GM19023 (cell line): ENCODE data around the gene COL6A3.
"Not testable (repeated sequence)": the region's sequence is repeated elsewhere in the genome, so short reads cannot be mapped to it uniquely, and the experiment has no call there.

ENCODE experiments used
- ATAC-seq: cut with Tn5 transposase; IDR thresholded peaks from one replicate; pipeline ENCODE4 v1.9.1; 2021; ENCODE audit warnings: mild to moderate bottlenecking, moderate library complexity; ENCODE audit not compliant: unreplicated experiment

COL6A3 gene

DNA sequence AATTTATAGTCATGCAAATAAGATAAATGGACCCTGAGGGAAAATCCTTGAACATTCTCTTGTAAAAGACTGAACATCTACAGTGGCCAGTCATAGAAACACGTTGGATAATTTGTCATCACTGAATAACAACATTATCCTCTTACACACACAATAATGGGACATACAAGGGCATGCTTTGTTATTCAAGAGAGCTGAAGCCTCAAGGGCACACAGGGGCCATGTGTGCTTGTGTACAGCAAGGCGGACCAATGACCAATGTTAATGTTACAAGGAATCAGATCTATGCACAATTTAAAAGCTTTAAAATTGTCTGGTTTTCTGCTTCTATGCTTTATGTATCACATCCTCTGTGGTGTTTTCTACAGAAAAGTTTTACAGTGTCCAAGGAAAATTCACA is 23.7 kb downstream of the COL6A3 start:
- ATAC-seq = no peak

DNA sequence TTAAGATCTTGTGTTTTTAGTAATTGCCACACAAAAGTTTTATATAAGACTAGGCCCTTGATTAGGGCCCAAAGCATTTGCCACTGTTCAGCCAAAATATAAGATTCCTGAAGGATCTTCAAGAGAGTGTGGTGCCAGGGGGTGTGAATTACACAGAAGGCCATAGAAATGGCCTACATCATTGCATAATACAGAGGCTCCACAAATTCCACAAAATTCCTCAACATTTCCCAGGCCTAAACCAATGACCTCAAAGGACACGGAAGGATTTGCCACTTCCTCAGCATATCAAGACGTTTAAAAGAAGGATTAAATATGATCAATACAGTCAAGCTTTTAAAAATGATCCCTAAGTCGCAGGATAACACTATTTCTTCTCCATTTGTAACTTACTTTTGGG is 24.1 kb downstream of the COL6A3 start:
- no peak for ATAC-seq

GRCh38 chr2:237388036-237388435 is 25.9 kb downstream of the COL6A3 start:
- ATAC-seq = no peak

GRCh38 chr2:237384672-237385020 is 29.3 kb downstream of the COL6A3 start:
- no peak for ATAC-seq

- no peak for ATAC-seq
Measured at GRCh38 chr2:237383991-237384671, 29.8 kb downstream of the COL6A3 start.

- no peak for ATAC-seq
Measured at GRCh38 chr2:237380768-237381167, 33.2 kb downstream of the COL6A3 start.

- no peak for ATAC-seq
Measured at GRCh38 chr2:237379636-237380035, 34.3 kb downstream of the COL6A3 start.

DNA sequence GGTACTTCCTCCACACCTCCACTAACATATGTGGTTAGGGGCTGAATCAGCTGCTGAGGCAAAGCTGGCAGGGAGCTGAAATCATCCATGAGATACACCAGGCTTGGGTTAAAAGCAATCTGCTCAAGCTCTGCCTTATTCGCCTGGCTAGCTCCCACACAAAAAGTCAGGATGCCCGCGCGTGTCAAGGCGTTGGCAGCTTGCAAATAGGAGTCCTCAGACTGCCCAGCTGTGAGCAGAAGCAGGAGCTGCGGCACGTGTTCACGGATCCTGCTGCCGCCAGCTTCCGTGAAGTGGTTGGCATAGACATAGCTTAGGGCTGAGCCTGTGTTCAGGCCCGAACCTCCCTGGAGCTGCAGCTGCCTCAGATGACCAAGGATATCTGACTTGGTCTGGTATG is 35.3 kb downstream of the COL6A3 start:
- ATAC-seq = no peak

DNA sequence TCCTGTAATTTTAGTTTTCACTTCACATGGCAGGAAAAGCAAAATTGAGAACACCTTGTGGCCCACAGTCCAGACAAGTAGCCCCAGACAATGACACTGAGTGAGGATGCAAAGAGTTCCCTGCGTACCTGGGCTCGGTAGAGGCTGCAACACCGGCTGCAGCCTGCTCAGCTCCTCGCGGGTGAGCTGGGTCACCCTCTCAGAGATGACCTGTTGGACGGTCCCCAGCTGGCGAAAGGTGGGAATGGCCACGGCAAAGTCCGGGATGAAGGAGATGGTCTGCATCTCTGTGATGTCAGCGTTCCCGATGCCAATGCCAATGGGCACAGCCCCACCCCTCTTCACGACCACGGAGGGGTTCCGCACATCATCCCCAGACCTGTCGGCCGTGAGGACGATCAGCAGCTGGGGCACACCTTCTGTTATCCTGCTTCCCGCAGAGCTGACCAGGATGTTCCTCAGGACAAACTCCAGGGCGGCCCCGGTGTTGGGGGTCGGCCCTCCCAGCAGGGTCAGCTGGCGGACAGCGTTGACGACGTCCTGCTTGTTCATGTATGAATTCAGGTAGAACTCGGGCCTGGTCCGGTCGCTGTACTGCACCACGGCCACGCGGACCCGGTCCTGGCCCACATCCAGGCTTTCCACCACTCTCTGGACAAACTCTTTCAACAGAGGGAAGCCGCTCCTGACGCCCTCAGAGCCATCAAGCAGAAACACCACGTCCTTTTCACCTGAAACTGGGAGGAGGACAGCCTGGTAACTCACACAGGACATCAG is 39.5 kb downstream of the COL6A3 start:
- no peak for ATAC-seq

DNA sequence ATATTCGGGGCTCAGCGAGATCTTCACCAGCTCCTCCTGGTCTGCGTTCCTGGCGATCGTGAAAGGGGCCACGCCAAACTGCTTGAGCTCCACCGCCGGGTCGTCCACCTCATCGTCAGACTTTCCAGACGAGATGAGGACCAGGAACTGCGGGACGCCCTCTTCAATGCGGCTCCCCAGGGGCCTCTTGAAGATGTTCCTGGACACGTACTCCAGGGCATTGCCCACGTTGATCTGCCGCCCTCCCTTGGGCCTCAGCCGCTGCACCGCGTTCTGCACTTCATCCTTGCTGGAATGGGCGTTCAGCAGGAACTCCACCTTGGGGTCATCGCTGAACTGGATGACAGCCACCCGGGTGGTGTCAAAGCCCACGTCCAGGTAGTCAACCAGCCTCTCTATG is 42.1 kb downstream of the COL6A3 start:
- ATAC-seq = no peak

DNA sequence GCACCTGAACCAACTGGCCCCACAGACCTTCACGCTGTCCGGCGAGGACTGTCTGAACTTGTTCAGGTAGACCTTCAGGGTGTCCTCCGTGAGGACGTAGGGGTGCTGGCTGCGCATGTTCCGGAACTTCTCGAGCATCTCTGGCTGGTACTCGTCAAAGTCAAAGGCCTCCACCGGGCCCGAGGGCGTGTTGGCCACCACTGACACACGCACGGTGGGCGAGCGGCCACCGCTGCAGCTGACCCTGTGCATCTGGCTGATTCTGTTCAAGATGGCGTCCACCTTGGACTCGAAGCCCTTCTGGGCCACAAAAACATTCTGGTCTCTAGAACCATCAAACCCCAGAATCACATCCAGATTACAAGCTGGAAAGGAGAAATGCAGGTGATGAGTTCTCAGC is 48.3 kb downstream of the COL6A3 start:
- ATAC-seq = no peak

DNA sequence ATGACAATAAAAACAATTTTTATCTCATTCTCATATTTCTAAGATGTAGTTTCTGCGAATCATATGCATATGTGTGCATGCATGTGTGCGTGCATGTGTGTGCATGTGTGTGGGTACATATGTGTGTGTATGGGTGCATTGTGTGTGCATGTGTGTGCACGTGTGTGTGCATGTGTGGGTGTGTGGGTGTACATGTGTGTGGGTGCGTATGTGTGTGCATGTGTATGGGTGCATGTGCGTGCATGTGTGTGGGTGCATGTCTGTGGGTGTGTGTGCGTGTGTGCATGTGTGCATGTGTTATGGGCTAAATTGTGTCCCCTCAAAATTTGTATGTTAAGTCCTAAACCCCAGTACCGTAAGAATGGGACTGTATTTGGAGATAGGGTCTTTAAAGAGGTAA is 49.3 kb downstream of the COL6A3 start:
- no peak for ATAC-seq

DNA sequence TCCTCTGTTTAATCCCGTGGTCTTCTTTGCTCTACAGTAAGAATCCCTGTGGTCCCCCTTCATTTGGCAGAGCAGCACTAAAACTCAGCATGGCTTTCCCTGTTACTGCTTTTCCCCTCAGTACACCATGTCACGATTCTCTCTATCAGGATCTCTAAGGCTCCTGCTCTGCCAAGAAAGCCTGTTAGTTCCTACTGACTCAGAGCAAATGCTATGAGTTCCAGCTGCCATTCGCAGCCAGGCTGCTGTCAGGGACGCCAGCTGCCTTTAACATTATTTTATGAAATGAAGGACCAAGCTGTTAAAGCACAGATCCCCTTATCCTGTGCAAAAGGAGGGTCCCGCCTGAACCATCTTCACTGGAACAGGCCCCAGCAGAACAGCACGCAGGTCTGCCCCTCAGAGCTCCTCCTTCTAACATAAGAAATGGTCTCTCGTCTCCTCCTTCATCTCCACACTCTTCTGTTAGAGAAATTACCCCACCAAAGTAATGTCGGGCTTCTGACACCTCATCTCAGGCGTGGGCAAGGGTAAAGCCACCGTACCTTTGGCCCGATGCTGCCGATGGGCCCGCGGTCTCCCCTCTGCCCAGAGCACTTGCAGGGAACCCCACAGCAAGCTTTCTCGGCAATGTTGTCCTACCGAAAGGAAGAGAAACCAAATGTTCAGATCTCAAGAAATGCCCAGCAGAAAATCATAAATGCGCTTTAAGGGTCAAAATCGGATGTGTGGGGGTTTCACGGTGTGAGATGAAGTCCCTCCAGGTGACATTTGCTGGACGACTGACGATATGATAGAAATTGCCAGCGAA is 52.6 kb downstream of the COL6A3 start:
- no peak for ATAC-seq

- no peak for ATAC-seq
Measured at GRCh38 chr2:237359894-237360780, 53.8 kb downstream of the COL6A3 start.

- ATAC-seq = no peak
Measured at GRCh38 chr2:237359518-237359840, 54.5 kb downstream of the COL6A3 start.

DNA sequence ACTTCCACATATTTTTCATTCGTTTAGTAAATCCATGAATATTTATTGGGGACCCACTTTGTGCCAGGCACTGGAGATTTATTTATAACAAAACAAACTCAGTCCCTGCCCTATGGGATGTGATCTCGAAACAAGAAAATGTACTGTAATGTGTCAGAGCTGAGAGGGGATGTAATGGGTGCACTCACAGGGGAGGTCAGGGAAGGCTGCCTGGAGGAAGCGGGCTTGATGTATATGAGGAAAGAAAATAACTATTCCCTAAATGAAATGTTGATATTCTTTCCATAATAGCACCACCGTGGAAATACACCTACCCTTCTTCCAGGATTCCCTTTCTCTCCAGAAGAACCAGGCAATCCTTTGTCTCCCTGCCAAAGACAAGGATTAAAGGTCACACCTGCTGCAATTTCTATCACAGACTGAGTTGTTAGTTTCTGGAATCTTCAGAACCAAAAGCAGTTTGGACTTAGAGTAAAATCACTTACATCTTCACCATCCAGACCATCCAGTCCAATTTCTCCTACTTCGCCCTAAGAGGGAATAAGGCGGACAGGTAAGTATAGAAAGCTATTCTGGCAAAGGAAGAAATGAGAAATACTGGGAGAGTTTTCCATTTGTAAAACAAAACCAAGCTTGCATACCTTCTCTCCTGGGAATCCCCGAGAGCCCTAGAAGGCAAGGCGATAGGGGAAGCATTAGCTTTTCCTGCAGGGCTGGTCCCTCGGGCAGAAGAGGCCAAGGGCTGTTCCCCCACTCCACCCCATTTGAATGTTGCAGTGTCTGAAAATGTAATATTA is 55.0 kb downstream of the COL6A3 start:
- no peak for ATAC-seq

DNA sequence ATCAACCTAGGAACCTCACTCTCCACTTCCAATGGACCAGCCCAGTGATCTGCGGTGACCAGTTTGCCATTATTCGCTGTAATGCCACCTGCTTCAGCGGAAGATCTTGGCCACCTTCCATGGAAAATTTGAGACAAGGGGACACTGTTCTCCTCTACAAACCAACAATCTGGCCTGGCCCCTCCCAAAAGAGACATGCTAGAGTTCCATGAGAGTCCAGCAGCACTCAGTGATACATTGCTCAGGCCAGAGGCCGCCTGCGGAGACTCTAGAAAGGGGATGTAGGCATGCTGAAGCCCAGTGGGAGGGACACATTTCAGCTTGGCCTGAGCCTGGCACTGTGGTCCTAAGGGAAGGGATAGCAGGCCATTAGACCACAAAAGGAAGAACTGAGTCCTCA is 58.3 kb downstream of the COL6A3 start:
- ATAC-seq = no peak

GRCh38 chr2:237354892-237355291 is 59.1 kb downstream of the COL6A3 start:
- no peak for ATAC-seq

DNA sequence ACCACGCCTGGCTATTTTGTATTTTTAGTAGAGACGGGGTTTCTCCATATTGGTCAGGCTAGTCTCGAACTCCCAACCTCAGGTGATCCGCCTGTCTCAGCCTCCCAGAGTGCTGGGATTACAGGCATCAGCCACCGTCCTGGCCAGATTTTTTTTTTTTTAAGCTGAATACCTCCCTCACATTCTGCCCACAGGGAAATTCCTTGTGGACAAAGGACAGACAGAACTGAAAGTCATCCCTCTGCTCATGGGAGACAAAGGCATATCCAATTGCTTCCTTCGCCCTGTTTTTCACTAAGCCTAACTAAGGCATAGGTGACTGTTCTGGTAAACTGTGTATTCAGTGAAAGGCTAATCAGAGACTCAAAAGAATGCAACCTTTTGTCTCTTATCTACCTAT is 59.8 kb downstream of the COL6A3 start:
- not testable (repeated sequence) for ATAC-seq

DNA sequence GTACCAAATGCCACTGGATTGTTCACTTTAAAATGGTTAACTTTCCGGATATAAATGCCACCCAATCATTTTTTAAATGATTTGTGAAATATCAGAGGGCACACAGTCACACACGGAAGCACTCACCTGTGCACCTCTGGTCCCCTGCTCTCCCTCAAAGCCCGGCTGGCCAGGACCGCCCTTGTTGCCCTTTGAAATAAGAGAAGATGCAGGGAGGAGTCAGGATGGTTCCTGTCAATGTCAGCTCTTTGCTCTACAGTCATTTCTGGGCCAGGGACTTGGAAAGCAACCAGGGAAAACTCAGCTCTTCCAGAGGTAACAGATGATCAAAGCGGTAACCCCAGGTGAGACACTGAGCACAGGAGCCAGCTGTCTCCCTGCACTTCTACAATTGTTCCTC is 60.7 kb downstream of the COL6A3 start:
- ATAC-seq = no peak
